Large intestine (tissue), 3 donors: ENCODE data around the gene PDXK. TPM values are rescaled to one million over a fixed set of nuclear protein-coding genes. Genes with fewer than 3 reads are reported as not detected.

Experiments
- DNase-seq, 2 donors: peaks; one replicate each; pipeline versions ENCODE4 v3.0.0 to v3.0.0-alpha.2; 2013
- H3K27ac ChIP-seq: one replicate; pipeline ENCODE4 v1.5.1; 2013; ENCODE audit warnings: low read length
- H3K27me3 ChIP-seq: 2 replicates; pipeline ENCODE4 v1.6.1; 2013; ENCODE audit warnings: low read length; ENCODE audit not compliant: control insufficient read depth, insufficient read depth
- H3K36me3 ChIP-seq: 2 replicates; pipeline ENCODE4 v1.6.1; 2013; ENCODE audit warnings: low read length; ENCODE audit not compliant: control insufficient read depth, insufficient read depth
- H3K4me1 ChIP-seq: one replicate; pipeline ENCODE4 v1.6.1; 2013; ENCODE audit warnings: low read length; ENCODE audit not compliant: control insufficient read depth, insufficient read depth
- H3K4me3 ChIP-seq: one replicate; pipeline ENCODE4 v1.5.1; 2013; ENCODE audit warnings: low read length
- H3K9me3 ChIP-seq: one replicate; pipeline ENCODE4 v1.6.1; 2013; ENCODE audit warnings: mild to moderate bottlenecking, low read depth, low read length, moderate library complexity; ENCODE audit not compliant: control insufficient read depth
- WGBS: methylation state at CpG from one replicate; pipeline ENCODE4 v1.1.5; 2013; ENCODE audit warnings: low lambda C conversion rate; ENCODE audit not compliant: insufficient coverage; 5-methylcytosine and 5-hydroxymethylcytosine counted together
- polyA plus RNA-seq: library from polyadenylated mRNA; unstranded; fragments of 120-200 nt; gene quantifications from one replicate; pipeline ENCODE4 v1.2.1, GENCODE V29; 2013

Gene PDXK
- polyA plus RNA-seq, 1 donor = 86.5 TPM

GRCh38 chr21:43770066-43770655 lies 51.2 kb downstream of the PDXK start:
- Histone ChIP-seq H3K4me1 (peaks cover 32% of the 10 kb centered on the region), H3K4me3 (no peak overlapping the region), H3K9me3 (no peaks in the 10 kb centered on the region), H3K36me3 (peaks cover 23% of the 10 kb centered on the region), H3K27me3 (no peaks in the 10 kb centered on the region), H3K27ac (no peak overlapping the region)
- WGBS = no CpG with 5 or more reads among the region's 21 CpGs
- DNase-seq = no peak

GRCh38 chr21:43771199-43771675 lies 52.3 kb downstream of the PDXK start:
- WGBS = no CpG with 5 or more reads among the region's 13 CpGs
- Histone ChIP-seq H3K4me3 (no peak overlapping the region), H3K27me3 (no peaks in the 10 kb centered on the region), H3K4me1 (peaks cover 32% of the 10 kb centered on the region), H3K27ac (no peak overlapping the region), H3K36me3 (peaks cover 23% of the 10 kb centered on the region), H3K9me3 (no peaks in the 10 kb centered on the region)
- no peak for DNase-seq

- no peaks in the 10 kb centered on the region for H3K9me3 ChIP-seq
- DNase-seq = no peak
- no CpG with 5 or more reads among the region's 13 CpGs for WGBS
- H3K4me3 ChIP-seq = no peak overlapping the region
- no peak overlapping the region for H3K27ac ChIP-seq
- no peaks in the 10 kb centered on the region for H3K27me3 ChIP-seq
- H3K36me3 ChIP-seq = peaks cover 23% of the 10 kb centered on the region
- H3K4me1 ChIP-seq = peaks cover 29% of the 10 kb centered on the region
These were observed 52.9 kb downstream of the PDXK start for GRCh38 chr21:43771698-43772424.

- Histone ChIP-seq H3K9me3 (no peaks in the 10 kb centered on the region), H3K4me3 (no peak overlapping the region), H3K27ac (no peak overlapping the region), H3K36me3 (peaks cover 23% of the 10 kb centered on the region), H3K4me1 (peaks cover 23% of the 10 kb centered on the region), H3K27me3 (no peaks in the 10 kb centered on the region)
- WGBS = 100% methylated on average over 1 of the region's 6 CpGs
- no peak for DNase-seq
These were observed 53.5 kb downstream of the PDXK start for GRCh38 chr21:43772425-43772821.

GRCh38 chr21:43774163-43774562 lies 55.2 kb downstream of the PDXK start:
- DNase-seq = no peak
- Histone ChIP-seq H3K9me3 (no peaks in the 10 kb centered on the region), H3K4me1 (peaks cover 8% of the 10 kb centered on the region), H3K4me3 (no peak overlapping the region), H3K27me3 (no peaks in the 10 kb centered on the region), H3K36me3 (peaks cover 23% of the 10 kb centered on the region), H3K27ac (no peak overlapping the region)
- no CpG with 5 or more reads among the region's 10 CpGs for WGBS

GRCh38 chr21:43775190-43775589 lies 56.3 kb downstream of the PDXK start:
- Histone ChIP-seq H3K9me3 (no peaks in the 10 kb centered on the region), H3K4me3 (peak overlapping the region; percentile 67), H3K36me3 (peaks cover 23% of the 10 kb centered on the region), H3K27ac (peak overlapping the region; percentile 64), H3K27me3 (no peaks in the 10 kb centered on the region), H3K4me1 (peaks cover 8% of the 10 kb centered on the region)
- no peak for DNase-seq
- WGBS = 90% methylated on average over 2 of the region's 12 CpGs

- Histone ChIP-seq H3K27ac (peak within 1 kb of the TSS; percentile 64), H3K4me3 (peak within 1 kb of the TSS; percentile 67), H3K27me3 (no peaks in the 10 kb centered on the region), H3K9me3 (no peaks in the 10 kb centered on the region), H3K4me1 (peaks cover 10% of the 10 kb centered on the region), H3K36me3 (peaks cover 23% of the 10 kb centered on the region)
- WGBS = no CpG with 5 or more reads among the region's 71 CpGs
- DNase-seq = peak; percentile 62 to 83
These were observed 57.0 kb downstream of the PDXK start, which contains the start of gene CSTB for GRCh38 chr21:43775795-43776430. CSTB (minus strand) TSS chr21:43776308; CDS start chr21:43776269, 39 bp downstream.

- no CpG with 5 or more reads among the region's 5 CpGs for WGBS
- Histone ChIP-seq H3K36me3 (peaks cover 17% of the 10 kb centered on the region), H3K27me3 (no peaks in the 10 kb centered on the region), H3K4me1 (peaks cover 15% of the 10 kb centered on the region), H3K9me3 (no peaks in the 10 kb centered on the region), H3K4me3 (no peak overlapping the region), H3K27ac (no peak overlapping the region)
- no peak for DNase-seq
These were observed 59.0 kb downstream of the PDXK start for GRCh38 chr21:43777953-43778352.

- Histone ChIP-seq H3K4me3 (no peak overlapping the region), H3K4me1 (peaks cover 15% of the 10 kb centered on the region), H3K27ac (no peak overlapping the region), H3K36me3 (peaks cover 10% of the 10 kb centered on the region), H3K27me3 (no peaks in the 10 kb centered on the region), H3K9me3 (no peaks in the 10 kb centered on the region)
- 100% methylated on average over 1 of the region's 20 CpGs for WGBS
- DNase-seq = no peak
These were observed 59.8 kb downstream of the PDXK start for GRCh38 chr21:43778469-43779335.

- no peak for DNase-seq
- Histone ChIP-seq H3K4me1 (peaks cover 8% of the 10 kb centered on the region), H3K9me3 (no peaks in the 10 kb centered on the region), H3K27ac (no peak overlapping the region), H3K4me3 (no peak overlapping the region), H3K27me3 (no peaks in the 10 kb centered on the region), H3K36me3 (no peaks in the 10 kb centered on the region)
- WGBS = 100% methylated on average over 1 of the region's 5 CpGs
These were observed 60.7 kb downstream of the PDXK start for GRCh38 chr21:43779660-43780059.
